Activated CD8-positive, alpha-beta memory T cell treated with anti-CD3 and anti-CD28 coated beads for 24 hours (primary cell): ENCODE data around the gene KAZALD1.

Source experiments
- DNase-seq: peaks from one replicate; pipeline ENCODE4 v3.0.0-alpha.2; 2020

Gene KAZALD1, protein sequence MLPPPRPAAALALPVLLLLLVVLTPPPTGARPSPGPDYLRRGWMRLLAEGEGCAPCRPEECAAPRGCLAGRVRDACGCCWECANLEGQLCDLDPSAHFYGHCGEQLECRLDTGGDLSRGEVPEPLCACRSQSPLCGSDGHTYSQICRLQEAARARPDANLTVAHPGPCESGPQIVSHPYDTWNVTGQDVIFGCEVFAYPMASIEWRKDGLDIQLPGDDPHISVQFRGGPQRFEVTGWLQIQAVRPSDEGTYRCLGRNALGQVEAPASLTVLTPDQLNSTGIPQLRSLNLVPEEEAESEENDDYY

DNA sequence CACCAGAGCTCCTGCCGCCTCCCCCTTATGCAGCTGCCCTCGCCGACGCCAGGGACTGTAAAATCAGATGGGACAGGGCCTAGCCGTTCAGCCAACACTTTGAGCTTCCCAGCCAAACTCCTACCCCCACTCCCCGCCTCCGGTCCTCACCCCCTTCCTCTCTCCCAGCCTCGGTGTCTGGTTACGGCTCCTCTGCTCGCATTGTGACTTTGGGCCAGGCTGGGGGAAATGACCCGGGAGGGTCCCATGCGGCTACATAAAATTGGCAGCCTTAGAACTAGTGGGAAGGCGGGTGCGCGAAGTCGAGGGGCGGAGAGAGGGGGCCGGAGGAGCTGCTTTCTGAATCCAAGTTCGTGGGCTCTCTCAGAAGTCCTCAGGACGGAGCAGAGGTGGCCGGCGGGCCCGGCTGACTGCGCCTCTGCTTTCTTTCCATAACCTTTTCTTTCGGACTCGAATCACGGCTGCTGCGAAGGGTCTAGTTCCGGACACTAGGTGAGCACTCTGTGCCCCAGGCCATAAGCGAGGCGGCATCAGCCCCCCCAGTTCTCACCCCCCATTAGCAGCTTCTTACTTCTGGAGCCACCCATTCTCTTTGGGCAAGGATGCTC lies at the start of gene KAZALD1:
Gene KAZALD1 (plus strand): TSS at position 366 of the 608 bp plus-strand sequence. CDS start 604 bp downstream, outside the sequence.
- DNase-seq = no peak

DNA sequence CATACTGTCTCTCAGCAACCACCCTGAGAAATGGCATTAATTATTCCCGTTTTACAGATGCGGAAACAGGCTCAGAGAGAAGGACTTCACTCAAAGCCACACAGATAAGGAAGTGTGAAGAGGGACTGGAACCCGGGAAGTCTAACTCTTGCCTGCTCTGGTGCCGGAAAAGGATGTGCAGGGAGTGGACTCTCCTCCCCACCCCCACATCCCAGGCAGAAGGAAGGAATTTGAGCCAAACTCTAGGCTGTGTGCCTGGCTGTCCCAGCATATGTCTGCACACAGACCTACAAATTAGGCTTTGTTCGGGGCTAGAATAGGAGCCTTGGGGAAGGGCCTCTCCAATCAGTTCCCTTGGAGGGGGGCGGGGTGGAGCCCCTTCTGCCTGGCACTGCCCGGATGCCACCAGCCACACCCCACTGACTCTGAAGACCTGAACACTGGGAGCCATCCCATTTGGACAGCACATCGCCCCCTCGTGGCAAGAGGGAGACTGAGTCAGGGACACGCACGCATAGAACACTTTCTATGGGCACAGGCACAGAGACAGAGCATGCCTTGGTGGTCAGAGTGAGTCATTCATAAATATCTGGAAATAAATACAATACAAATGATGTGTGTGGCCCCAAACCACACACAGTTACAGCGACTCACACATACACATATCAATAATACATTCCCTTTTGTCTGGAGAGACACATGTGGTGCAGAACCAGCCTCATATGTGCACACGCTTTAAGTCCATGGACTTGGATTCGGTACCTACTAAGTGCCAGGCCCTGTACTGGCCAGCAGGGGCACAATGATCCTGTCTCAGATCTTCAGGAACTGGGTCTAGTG lies 49.0 kb upstream of the KAZALD1 start:
- DNase-seq = peak; percentile 89

DNA sequence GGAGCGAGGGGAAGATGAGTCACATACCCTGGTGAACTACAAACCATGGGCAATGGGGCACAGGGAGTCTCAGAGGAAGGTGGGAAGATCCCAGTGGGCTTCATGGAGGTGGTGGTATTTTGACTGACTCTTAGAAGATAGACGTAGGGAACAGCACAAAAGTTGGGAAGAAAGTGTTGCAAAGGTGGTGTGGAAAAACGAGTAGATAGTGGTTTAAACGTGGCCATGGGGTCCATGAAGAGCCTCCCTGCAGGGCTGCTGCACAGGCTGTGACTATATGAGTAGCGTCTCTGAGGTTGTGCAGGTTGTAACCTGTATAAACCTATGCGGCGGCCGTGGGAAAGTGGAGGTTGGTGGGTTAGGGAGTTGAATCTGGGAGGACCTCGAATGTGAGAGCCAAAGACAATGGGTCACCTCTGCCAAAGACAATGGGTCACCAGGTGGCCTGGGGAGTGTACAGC lies 48.4 kb upstream of the KAZALD1 start:
- DNase-seq = no peak

DNA sequence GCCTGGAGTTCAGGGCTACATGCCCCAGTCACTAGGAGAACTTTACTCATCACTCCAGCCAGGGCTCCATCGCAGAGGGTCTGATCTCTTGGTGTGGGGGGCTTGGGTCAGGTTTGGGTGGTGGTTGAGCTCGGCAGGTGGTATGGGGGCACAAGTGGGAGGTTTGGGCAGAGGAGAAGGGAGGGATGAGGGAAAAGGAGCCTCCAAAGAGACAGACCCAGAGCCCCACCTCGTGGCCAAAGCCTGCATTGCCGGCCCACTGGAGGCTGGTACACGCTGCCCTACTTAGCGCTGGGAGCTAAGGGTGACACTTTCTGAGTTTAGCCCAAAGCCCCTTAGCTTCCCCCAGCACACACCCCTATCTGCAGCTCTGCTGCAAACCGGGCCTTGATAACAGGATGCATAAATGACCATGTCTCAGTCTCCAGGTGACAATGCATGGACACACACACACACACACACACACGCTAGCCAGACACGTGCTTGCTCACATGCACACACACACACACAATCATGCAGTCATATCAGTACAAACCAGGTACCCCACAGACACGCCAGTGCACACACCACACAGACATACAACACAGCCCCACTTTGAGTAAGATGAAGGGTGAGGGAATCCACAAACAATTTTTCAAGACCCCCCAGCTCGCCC lies 47.4 kb upstream of the KAZALD1 start:
- peak; percentile 92 for DNase-seq

DNA sequence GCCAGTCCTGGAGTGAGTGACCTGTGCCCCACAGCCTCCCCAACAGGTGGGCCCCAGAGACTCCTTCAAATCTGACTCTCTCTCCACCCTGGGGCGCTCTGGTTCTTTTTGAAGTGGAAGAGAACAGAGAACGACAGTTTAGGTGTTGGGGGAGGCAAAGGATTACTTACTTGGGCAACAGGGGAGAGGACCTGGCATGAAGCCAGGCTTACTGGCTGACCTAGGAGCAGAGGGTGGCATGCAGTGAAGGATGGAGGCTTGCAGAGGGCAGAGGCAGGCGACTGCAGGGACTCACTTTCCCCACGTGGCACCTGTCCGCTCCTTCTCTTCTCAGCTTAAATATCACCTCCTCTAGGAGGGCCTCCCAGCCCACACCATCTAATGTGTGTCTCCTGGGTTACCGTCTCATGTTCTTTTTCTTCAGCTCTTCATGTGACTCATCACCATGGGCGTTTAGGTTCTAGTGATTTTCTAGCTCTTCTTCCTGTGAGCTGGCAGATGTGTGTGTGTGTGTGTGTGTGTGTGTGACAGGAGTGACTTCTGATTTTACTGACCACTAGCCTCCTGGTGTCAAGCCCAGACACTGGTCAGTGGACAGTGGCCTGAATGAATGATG lies 46.7 kb upstream of the KAZALD1 start:
- no peak for DNase-seq

DNA sequence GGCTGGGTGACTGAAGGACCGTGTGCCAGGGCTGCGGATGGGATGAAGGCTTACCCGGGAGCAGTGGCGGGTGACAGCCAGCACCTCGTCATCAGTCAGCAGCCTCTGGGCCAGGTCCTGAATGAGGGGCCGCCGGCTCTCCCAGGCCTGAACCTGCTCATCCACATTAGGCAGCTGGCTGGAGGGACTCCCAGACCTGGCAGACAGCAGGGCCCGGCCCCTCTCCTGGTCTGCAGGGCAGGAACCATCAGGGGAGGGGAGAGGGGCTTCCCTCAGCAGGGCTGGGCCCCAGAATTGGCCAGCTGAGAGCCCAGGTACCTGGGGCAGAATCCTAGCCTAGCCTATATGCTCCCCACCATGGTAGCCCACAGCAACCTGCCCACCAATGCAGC lies 46.2 kb upstream of the KAZALD1 start:
- no peak for DNase-seq

DNA sequence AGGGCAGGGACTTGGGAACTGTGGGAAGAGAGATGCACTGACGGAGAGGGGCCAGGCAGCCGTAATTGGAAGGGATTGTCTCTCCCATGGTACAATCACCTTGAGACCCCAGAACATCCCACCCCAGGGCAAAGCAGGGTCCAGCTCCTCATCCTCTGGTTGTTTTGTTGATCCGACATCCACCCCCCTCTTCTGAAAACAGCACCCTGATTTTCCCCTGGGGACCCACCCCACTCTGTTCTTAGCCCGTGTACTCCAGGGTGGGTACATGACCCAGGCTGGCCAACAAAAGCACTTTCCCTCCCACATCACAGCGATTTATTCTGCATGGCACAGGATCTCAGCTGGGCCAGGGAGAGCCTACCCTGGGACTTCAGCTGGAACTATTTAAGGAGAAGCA lies 45.0 kb upstream of the KAZALD1 start:
- DNase-seq = no peak

DNA sequence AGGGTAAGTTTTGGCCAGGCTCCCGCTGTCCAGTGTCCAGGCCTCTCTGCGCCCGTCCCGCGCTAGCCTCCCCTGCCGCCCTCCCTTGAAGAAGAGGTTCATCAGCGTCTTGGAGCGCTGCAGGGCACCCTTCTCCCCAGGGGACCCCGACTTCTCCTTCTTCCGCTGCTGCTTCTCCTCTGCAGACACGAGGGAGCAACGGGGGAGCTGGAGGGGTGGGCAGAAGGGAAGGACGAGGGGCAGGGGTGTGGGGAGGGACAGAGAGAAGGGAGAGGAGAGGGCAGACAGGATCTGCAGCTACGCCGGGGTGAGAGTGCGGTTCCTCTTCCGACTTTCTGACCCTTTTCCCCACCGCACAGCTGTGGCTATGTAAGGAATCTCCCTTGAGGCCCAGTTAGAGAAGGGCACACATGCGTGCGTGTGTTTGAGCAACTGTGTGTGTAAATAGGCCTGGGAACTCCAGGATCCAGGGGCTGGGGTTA lies 43.6 kb upstream of the KAZALD1 start:
- no peak for DNase-seq

DNA sequence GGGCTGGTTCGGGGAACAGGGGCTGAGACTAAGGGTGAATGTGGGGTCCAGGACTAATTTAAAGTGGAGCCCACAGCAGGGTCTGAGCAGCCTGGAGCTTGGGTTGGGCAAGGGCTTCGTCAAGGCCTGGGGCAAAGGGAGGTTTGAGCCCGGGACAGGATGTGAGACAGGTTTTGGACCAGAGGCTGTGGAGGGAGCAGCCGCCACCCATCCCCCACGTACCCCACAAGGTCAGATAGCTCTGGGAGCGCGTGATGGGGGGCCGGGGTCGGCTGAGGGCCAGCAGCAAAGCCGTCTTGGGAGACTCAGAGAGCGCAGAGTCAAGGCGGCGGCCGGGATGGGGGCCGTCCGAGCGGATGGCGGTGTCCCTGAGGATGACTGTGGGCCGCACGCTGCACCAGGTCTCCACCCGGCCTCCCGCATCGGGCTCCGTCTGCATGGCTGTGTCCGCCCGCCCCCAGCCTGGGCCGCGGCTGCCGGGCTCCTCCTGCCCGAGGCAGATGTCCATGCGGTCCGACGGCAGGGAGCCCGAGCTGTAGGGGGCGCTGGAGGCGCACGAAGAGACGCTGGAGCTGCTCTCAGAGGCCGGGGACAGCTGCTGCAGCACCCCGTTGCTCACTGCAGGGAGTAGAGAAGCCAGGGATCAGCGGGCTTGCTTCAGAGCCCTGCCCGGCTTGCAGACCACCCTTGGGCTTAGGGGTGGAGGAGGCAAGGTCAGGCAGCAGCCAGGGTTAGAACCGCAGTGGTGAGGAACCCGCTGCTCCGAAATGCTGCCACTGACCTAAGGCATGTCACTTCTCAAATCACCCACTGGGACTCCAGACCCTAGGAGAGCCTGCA lies 43.0 kb upstream of the KAZALD1 start:
- peak; percentile 89 for DNase-seq

DNA sequence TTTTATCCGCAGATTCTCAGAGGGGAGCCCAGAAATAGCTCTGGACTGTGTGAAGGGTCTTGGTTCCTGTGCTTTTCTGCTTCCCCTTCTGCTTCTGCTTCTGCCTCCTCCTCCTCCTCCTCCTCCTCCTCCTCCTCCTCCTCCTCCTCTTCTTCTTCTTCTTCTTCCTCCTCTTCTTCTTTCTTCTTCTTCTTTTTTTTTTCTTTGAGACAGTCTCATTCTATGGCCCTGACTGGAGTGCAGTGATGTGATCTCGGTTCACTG lies 42.4 kb upstream of the KAZALD1 start:
- DNase-seq = no peak

DNA sequence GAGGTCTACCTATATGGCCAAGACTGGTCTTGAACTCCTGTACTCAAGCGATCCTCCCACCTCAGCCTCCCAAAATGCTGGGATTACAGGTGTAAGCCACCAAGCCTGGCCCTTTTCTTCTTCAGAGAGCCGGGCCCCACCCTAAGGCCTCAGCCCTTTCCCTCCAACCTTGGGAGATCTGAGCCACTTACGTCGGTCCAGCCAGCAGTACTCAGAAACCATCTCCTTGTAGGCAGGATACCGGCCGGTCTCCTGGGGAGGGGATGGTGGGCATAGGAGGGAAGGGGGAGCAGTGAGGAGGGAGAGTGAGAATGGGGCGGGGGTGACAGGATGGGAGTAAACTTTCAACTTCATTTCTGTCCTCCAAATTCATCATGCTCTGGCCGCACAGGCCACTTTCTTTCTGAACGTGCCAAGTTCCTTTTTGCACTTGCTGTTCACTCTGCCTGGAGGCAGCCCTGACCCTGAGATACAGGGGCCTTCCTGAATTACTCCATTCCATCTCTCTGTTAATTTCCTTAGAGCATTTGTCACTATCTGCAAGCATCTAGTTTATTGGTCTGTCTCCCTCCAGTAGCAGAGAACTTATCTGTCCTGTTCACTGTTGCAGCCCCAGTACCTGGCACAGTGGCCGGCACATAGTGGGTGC lies 41.2 kb upstream of the KAZALD1 start:
- DNase-seq = no peak

DNA sequence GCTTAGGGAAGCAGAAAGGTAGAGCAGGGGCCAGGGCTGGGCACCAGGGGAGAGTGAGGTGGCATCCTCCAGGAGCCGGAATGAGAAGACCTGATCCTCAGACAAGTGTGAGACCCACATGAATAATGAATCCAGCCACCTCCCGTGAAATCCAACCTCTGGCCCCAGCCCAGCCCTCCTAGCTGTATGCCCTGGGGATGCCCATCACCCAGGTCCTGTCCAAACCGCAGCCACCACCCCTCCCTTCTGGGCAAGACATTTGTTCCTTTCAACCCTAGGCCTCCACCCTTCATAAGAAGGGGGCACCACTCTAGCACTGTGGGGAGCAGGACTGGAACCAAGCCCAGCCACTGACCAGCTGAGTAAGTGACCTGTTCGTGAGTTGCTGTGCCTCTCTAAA lies 40.5 kb upstream of the KAZALD1 start:
- DNase-seq = no peak

DNA sequence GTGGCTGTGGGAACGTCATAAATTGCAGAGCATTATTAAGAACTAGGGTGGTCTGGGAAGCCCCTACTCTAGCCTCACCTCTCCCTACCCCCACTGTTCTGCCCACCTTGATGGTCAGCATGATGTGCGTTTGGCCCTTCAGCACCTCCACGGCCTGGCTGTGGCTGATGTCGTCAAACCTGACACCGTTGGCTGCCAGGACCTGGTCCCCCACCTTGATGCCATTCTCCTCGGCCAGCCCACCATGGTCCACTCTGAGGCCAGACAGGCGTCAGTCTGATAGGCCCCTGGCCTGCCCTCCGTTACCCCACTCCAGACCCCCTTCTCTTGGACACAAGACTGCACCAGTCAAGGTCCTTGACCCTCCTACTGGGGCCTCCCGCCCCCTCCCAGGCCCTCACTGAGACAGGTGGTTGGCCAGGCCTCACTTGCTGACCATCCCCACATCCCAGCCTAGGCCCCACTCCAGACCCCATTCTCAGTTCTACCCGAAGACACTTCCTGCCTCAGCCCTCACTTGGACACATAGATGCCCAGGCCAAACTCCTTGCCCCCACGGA lies 40.0 kb upstream of the KAZALD1 start:
- no peak for DNase-seq

DNA sequence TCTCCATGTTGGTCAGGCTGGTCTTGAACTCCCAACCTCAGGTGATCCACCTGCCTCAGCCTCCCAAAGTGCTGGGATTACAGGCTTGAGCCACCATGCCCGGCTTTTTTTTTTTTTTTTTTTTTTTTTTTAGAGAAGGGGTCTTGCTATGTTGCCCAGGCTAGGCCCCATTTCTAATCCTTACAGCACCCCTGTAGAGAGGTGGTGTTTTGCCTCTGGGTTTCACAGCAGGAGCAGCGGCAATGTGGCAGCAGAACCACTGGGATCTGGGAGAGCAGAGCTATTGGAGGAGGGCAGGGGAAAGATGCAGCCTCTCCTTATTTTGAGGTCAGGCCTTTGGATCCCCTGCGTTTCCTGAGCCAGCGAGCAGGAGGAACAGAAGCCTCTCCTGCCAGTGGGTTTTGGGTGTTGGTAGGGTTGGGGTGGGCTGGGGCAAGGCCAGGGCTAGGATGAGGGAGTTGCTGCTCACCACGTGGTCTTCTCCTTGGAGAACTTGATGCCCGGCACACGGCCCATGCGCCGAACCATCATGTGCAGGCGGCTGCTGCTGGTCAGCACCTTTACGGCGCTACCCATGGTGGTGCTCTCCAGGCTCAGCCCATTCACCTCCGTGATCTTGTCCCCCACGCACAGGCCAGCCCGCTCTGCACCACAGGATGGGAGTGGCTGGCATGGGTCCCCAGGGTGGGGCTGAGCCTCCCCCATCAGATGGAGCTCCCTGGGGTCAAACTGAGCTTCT lies 38.7 kb upstream of the KAZALD1 start:
- DNase-seq = no peak

DNA sequence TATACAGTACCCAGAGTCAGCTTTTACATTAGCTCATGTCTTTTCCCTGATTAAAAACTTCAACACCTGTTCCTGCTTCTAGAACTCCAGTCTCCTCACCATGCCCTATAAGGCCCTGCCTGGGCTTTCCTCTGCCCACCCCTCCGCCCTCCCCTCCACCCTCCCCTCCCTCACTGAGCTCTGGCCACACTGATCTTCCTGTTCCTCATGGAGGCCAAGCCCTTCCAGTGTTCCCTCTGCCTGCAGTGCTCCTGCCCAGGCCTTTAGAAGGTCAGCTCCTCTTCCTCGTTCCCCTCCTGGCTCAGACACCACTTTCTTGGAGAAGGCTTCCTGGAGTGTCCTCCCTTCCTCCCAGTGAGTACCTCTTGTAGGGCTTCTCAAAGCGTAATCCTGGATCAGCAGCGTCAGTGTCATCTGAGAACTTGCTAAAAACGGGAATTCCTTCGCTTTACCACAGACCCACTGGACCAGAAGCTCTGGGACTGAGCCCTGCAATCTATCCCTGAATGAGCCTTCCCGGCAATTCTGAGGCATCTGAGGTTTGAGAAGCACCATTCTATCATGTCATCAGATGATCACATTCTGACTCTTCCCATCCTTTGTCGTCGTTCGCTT lies 34.6 kb upstream of the KAZALD1 start:
- no peak for DNase-seq

DNA sequence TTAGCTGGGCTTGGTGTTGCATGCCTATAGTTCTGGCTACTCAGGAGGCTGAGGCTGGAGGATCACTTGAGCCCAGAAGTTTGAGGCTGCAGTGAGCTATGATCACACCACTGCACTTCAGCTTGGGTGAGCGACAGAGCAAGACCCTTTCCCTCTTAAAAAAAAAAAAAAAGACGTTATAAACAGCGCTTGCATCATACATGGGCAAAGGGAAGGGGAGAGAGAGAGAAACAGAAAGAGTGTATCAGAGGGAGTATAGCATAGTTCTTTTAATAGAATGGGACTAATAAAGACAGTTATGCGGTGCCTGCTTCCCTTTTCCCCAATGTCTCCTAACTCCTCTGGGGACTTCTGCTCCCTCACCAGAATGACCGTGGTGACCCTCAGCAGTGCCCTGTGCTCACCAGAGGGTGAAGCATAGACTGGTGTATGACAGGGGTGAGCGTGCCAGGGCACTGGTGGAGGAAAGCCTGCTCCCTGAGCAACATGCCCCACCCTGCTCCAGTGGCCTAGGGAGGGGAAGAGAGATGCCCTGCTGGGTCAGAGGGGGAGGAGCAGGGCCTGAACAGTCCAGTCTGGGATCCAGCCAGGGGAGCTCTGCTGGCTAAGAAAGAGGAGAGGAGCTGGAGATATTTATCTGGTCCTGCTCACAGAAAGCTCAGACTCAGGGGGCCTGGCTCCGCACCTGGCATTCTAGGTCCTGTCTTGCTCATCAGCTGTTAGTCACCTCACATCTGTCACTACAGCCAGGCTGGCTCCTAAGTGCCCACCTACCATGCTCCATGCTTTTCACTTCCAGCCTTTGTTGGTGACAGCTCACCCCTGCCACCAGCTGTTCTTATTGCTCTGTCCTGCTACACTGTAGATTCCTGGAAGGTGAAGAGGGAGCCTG lies 33.1 kb upstream of the KAZALD1 start:
- DNase-seq = no peak

DNA sequence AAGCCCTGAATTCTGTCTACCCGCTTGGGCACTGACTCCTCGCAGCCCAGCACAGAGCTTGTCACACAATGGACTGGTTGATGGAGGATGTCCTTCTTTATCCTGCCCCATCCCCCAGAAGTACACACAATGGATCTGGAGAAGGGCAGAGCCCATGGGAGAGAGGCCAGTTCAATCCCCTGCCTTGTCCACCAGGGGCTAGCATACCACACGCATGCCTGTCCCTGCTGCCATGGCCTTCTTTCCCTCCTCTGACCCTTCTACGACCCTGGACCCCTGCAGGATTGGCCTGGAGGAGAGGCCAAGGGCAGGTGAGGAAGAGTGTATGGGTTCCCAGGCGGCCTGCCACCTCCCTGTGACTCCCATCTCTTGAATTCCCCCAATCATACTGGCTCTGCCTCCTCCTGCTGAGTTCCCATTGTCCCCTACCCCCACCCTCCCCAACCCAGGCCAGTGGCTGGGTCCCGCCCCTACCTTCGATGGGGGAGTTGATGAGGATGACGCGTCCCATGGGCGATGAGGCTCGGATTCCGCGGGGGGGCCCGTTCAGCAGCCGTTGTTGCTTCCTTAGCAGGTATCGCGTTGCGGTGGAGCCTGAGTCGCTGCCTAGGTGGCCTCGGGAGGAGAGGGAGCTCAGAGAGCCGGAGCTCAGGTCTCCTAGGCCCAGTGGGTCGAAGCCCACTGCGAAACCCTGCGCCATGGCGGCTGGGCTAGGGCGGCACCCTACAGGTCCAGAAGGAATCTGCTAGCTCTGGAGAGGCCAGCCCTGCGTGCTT lies 32.1 kb upstream of the KAZALD1 start:
- no peak for DNase-seq
